IMR-90 (cell line): Measurements from ENCODE around the gene CHST3. TPM values are rescaled to one million over a fixed set of nuclear protein-coding genes. Genes with fewer than 3 reads are reported as not detected.

Experiments
- ATAC-seq: fragments of 200-7000 bp; cut with Tn5 transposase; 2 replicates; pipeline ENCODE4 v1.9.1; 2020; ENCODE audit warnings: low read depth, mild to moderate bottlenecking, moderate library complexity
- BruUV-seq: library from RNA; stranded (reverse); fragments of 400-500 nt; replicated peaks from 2 replicates; lab custom pipeline; 2021; lab: Mats Ljungman, UMichigan
- CTCF ChIA-PET: fragments of 300-600 bp; formaldehyde crosslinking; extraction: SDS; loops from one replicate; lab custom pipeline; 2021; ENCODE audit warnings: antibody characterized with exemption; lab: Yijun Ruan, JAX
- POLR2A ChIA-PET: fragments of 300-600 bp; sonication (Branson Sonifier 250); formaldehyde crosslinking; loops from one replicate; lab custom pipeline; 2022; ENCODE audit warnings: antibody characterized with exemption; ENCODE audit not compliant: unreplicated experiment; lab: Charles Lee
- DNase-seq: peaks from one replicate; pipeline ENCODE4 v3.0.0; 2013
- H2AFZ ChIP-seq: replicated peaks from 2 replicates; pipeline ENCODE3; 2013; ENCODE audit warnings: low read length, mild to moderate bottlenecking; ENCODE audit not compliant: poor library complexity
- H2AK5ac ChIP-seq: 2 replicates; pipeline ENCODE4 v1.6.1; 2013; ENCODE audit warnings: low read depth, low read length, inconsistent platforms
- H2AK9ac ChIP-seq: replicated peaks from 2 replicates; pipeline ENCODE3; 2013; ENCODE audit warnings: mild to moderate bottlenecking, low read depth, low read length, moderate library complexity; ENCODE audit not compliant: poor library complexity
- H2BK120ac ChIP-seq: 2 replicates; pipeline ENCODE4 v1.6.1; 2013; ENCODE audit warnings: low read depth, low read length, inconsistent platforms
- H2BK15ac ChIP-seq: 3 replicates; pipeline ENCODE4 v1.6.1; 2013; ENCODE audit warnings: low read depth, low read length, inconsistent platforms
- H2BK20ac ChIP-seq: 2 replicates; pipeline ENCODE4 v1.6.1; 2013; ENCODE audit warnings: low read depth, mild to moderate bottlenecking, inconsistent platforms, low read length, moderate library complexity
- H2BK5ac ChIP-seq: 2 replicates; pipeline ENCODE4 v1.6.1; 2013; ENCODE audit warnings: mild to moderate bottlenecking, low read depth, low read length, inconsistent platforms; ENCODE audit not compliant: poor library complexity, severe bottlenecking
- H3K14ac ChIP-seq: replicated peaks from 2 replicates; pipeline ENCODE4 v1.6.1; 2013; ENCODE audit warnings: low read depth, low read length, inconsistent platforms
- H3K18ac ChIP-seq: 2 replicates; pipeline ENCODE4 v1.6.1; 2013; ENCODE audit warnings: low read depth, low read length, control low read depth
- H3K23ac ChIP-seq: 2 replicates; pipeline ENCODE4 v1.6.1; 2013; ENCODE audit warnings: low read depth, low read length, inconsistent platforms
- H3K27ac ChIP-seq: 2 replicates; pipeline ENCODE4 v1.5.1; 2013; ENCODE audit warnings: mild to moderate bottlenecking, control low read depth, low read length; ENCODE audit not compliant: insufficient read depth
- H3K27me3 ChIP-seq: 2 replicates; pipeline ENCODE4 v1.6.1; 2013; ENCODE audit warnings: low read length; ENCODE audit not compliant: control insufficient read depth, insufficient read depth
- H3K36me3 ChIP-seq: 2 replicates; pipeline ENCODE4 v1.6.1; 2013; ENCODE audit warnings: low read length, mixed read lengths; ENCODE audit not compliant: control insufficient read depth, insufficient read depth
- H3K4ac ChIP-seq: 2 replicates; pipeline ENCODE4 v1.6.1; 2013; ENCODE audit warnings: low read depth, low read length, inconsistent platforms
- H3K4me1 ChIP-seq: 2 replicates; pipeline ENCODE4 v1.6.1; 2013; ENCODE audit warnings: low read length, mixed read lengths; ENCODE audit not compliant: control insufficient read depth, insufficient read depth
- H3K4me2 ChIP-seq: 2 replicates; pipeline ENCODE4 v1.6.1; 2013; ENCODE audit warnings: low read depth, mild to moderate bottlenecking, control low read depth, low read length, moderate library complexity
- H3K4me3 ChIP-seq: 2 replicates; pipeline ENCODE4 v1.5.1; 2013; ENCODE audit warnings: low read depth, mild to moderate bottlenecking, control low read depth, low read length, moderate library complexity; ENCODE audit not compliant: insufficient read depth
- H3K56ac ChIP-seq: 2 replicates; pipeline ENCODE4 v1.6.1; 2013; ENCODE audit warnings: low read length, inconsistent platforms; ENCODE audit not compliant: insufficient read depth; ENCODE audit errors: extremely low read depth
- H3K79me1 ChIP-seq, 2 experiments: 2 replicates each; pipeline ENCODE4 v1.6.1; 2013; ENCODE audit warnings: low read length in 2 of 2, inconsistent platforms in 1 of 2, low read depth in 1 of 2
- H3K9ac ChIP-seq: 2 replicates; pipeline ENCODE4 v1.6.1; 2013; ENCODE audit warnings: low read depth, low read length, control low read depth
- H3K9me1 ChIP-seq: 2 replicates; pipeline ENCODE4 v1.6.1; 2013; ENCODE audit warnings: low read length, inconsistent platforms; ENCODE audit not compliant: insufficient read depth
- H3K9me3 ChIP-seq: 2 replicates; pipeline ENCODE4 v1.6.1; 2013; ENCODE audit warnings: low read length; ENCODE audit not compliant: control insufficient read depth, insufficient read depth
- H4K20me1 ChIP-seq: 2 replicates; pipeline ENCODE4 v1.6.1; 2013; ENCODE audit warnings: low read length, inconsistent platforms; ENCODE audit not compliant: insufficient read depth
- H4K5ac ChIP-seq: 2 replicates; pipeline ENCODE4 v1.6.1; 2013; ENCODE audit warnings: mild to moderate bottlenecking, low read depth, low read length, control low read depth
- H4K8ac ChIP-seq, 2 experiments: 2 replicates each; pipeline ENCODE4 v1.6.1; 2013; ENCODE audit warnings: low read depth in 2 of 2, low read length in 2 of 2, control low read depth in 1 of 2, inconsistent platforms in 1 of 2
- H4K91ac ChIP-seq: 2 replicates; pipeline ENCODE4 v1.6.1; 2013; ENCODE audit warnings: low read depth, low read length, inconsistent platforms; ENCODE audit not compliant: insufficient read depth
- BHLHE40 ChIP-seq: fragments of 150-350 bp; IDR thresholded peaks from 2 replicates; pipeline ENCODE4 v1.6.1; 2016; ENCODE audit warnings: mild to moderate bottlenecking, low read depth, low read length
- CEBPB ChIP-seq: IDR thresholded peaks from 2 replicates; pipeline ENCODE4 v1.6.1; 2012; ENCODE audit warnings: low read depth, low read length, improper control_type of control experiment
- CHD1 ChIP-seq: IDR thresholded peaks from 2 replicates; pipeline ENCODE4 v1.6.1; 2012; ENCODE audit warnings: low read depth, low read length, improper control_type of control experiment
- FOS ChIP-seq: fragments of 150-350 bp; IDR thresholded peaks from 2 replicates; pipeline ENCODE4 v1.6.1; 2016; ENCODE audit warnings: low read depth, low read length
- MAFK ChIP-seq: IDR thresholded peaks from 2 replicates; pipeline ENCODE4 v1.6.1; 2012; ENCODE audit warnings: low read depth, low read length, improper control_type of control experiment
- MAZ ChIP-seq: IDR thresholded peaks from 2 replicates; pipeline ENCODE4 v1.6.1; 2012; ENCODE audit warnings: low read depth, mild to moderate bottlenecking, low read length, improper control_type of control experiment, moderate library complexity, borderline replicate concordance
- MXI1 ChIP-seq: IDR thresholded peaks from 2 replicates; pipeline ENCODE4 v1.6.1; 2012; ENCODE audit warnings: low read depth, mild to moderate bottlenecking, low read length, moderate library complexity, borderline replicate concordance
- NFE2L2 ChIP-seq: fragments of 150-350 bp; IDR thresholded peaks from 2 replicates; pipeline ENCODE4 v1.6.1; 2016; ENCODE audit warnings: low read depth, mild to moderate bottlenecking, low read length
- POLR2A ChIP-seq: IDR thresholded peaks from 2 replicates; pipeline ENCODE4 v1.6.1; 2012; ENCODE audit warnings: mild to moderate bottlenecking, low read depth, low read length
- RAD21 ChIP-seq: IDR thresholded peaks from 2 replicates; pipeline ENCODE4 v1.6.1; 2012; ENCODE audit warnings: low read length, improper control_type of control experiment
- RCOR1 ChIP-seq: IDR thresholded peaks from 2 replicates; pipeline ENCODE4 v1.6.1; 2012; ENCODE audit warnings: mild to moderate bottlenecking, low read length, improper control_type of control experiment; ENCODE audit not compliant: insufficient replicate concordance
- RFX5 ChIP-seq: IDR thresholded peaks from 2 replicates; pipeline ENCODE4 v1.8.0; 2012; ENCODE audit warnings: low read depth, mild to moderate bottlenecking, low read length, moderate library complexity
- SMC3 ChIP-seq: fragments of 150-350 bp; IDR thresholded peaks from 2 replicates; pipeline ENCODE4 v1.6.1; 2016; ENCODE audit warnings: low read depth, mild to moderate bottlenecking, antibody characterized with exemption, low read length, moderate library complexity
- WGBS, 2 experiments: methylation state at CpG; one replicate each; pipeline versions ENCODE4 v1.1.5 to v1.1.7; 2013; ENCODE audit warnings: missing lambda C conversion rate in 2 of 2; ENCODE audit not compliant: insufficient read length in 1 of 2; ENCODE audit errors: extremely low coverage in 2 of 2; 5-methylcytosine and 5-hydroxymethylcytosine counted together
- dilution Hi-C: fragments of 300-500 bp; cut with HindIII; formaldehyde crosslinking; loops from one replicate; pipeline ENCODE4 v1.14.3; 2018; ENCODE audit warnings: low sequenced_read_pairs; ENCODE audit not compliant: unreplicated experiment
- in situ Hi-C: fragments of 300-500 bp; cut with MboI; formaldehyde crosslinking; loops from 3 replicates; pipeline ENCODE4 v1.14.3; 2019; ENCODE audit warnings: low sequenced_read_pairs, inconsistent platforms, mixed read lengths
- intact Hi-C: fragments of 100-400 bp; cut with micrococcal nuclease; formaldehyde crosslinking; loops from 2 replicates; pipeline ENCODE4 v1.10.0; 2022
- polyA plus RNA-seq, 3 experiments: library from polyadenylated mRNA; depleted of rRNA; stranded (reverse); fragments of >200 nt; gene quantifications; 2 replicates each; pipeline ENCODE4 v1.2.3, GENCODE V29; 2012; ENCODE audit warnings: low replicate concordance in 1 of 3
- total RNA-seq: library from RNA; depleted of rRNA; stranded (reverse); fragments of >200 nt; gene quantifications from 2 replicates; pipeline ENCODE4 v1.2.3, GENCODE V29; 2012
- TF ChIP-seq, protein P1 (sequence below): fragments of 150-350 bp; IDR thresholded peaks from 2 replicates; pipeline ENCODE4 v1.6.1; 2016; ENCODE audit warnings: low read depth, mild to moderate bottlenecking, low read length, moderate library complexity, borderline replicate concordance
- TF ChIP-seq, protein P2 (sequence below): conservative IDR thresholded peaks from 2 replicates; pipeline ENCODE4 v1.5.1; 2012; ENCODE audit warnings: mild to moderate bottlenecking, low read depth, low read length, improper control_type of control experiment
- TF ChIP-seq, protein P3 (sequence below): fragments of 150-350 bp; IDR thresholded peaks from 2 replicates; pipeline ENCODE4 v1.6.1; 2017; ENCODE audit warnings: mild to moderate bottlenecking, antibody characterized with exemption, low read length, low read depth

CHST3 gene
- total and polyA plus RNA-seq, 2 of the 4 experiments (the other 2 are of a cell fraction): 8.6 to 9.0 TPM

DNA sequence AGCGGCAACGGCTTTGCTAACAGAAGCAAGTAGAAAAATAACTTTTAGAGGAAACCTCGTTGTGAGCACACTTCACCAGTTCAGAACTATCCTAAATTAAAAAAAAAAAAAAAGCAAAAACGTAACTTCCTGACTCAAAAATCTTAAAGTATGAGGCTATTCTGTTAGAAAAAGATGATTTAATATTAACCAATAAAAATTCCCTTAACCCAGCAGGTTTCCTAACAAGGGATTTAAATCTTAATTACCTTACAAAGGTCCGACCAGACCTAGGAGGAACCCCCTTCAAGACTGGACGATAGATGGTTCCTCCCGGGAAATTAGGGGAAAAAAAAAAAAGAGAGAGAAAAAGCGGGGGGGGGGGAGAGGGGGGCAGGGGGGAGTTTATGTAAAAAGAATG lies 22.9 kb upstream of the CHST3 start:
- no peak overlapping the region for H4K5ac ChIP-seq
- no peak overlapping the region for H2AK5ac ChIP-seq
- H2AK9ac ChIP-seq: no peak overlapping the region
- no peak overlapping the region for H3K9ac ChIP-seq
- intact Hi-C loops: no loop called here
- dilution Hi-C loops: no loop called here
- H3K4me1 ChIP-seq: no peaks in the 10 kb centered on the region
- H4K8ac ChIP-seq: no peak overlapping the region
- H3K9me1 ChIP-seq: no peaks in the 10 kb centered on the region
- no peak overlapping the region for H4K91ac ChIP-seq
- H2AFZ ChIP-seq: no peak overlapping the region
- H3K14ac ChIP-seq: no peak overlapping the region
- no peak overlapping the region for H3K4me3 ChIP-seq
- H3K79me1 ChIP-seq: no peaks in the 10 kb centered on the region
- no peaks in the 10 kb centered on the region for H4K20me1 ChIP-seq
- ChIA-PET CTCF (no interaction called here), POLR2A (no interaction called here)
- no peak overlapping the region for H2BK5ac ChIP-seq
- DNase-seq (no peak), ATAC-seq (no peak)
- in situ Hi-C loops: no loop called here
- no peak overlapping the region for H2BK20ac ChIP-seq
- H2BK120ac ChIP-seq: no peak overlapping the region
- no peak overlapping the region for H3K4ac ChIP-seq
- no peak overlapping the region for H3K4me2 ChIP-seq
- no peak overlapping the region for H3K56ac ChIP-seq
- H3K18ac ChIP-seq: no peak overlapping the region
- no CpG with 5 or more reads among the region's 8 CpGs for WGBS, 2 experiments
- no peak overlapping the region for H2BK15ac ChIP-seq
- H3K36me3 ChIP-seq: no peaks in the 10 kb centered on the region
- H3K23ac ChIP-seq: no peak overlapping the region
- TF ChIP-seq CEBPB (no peak), RCOR1 (no peak), RFX5 (no peak), MAFK (no peak), SMC3 (no peak), BHLHE40 (no peak), NFE2L2 (no peak), CHD1 (no peak), MAZ (no peak), FOS (no peak), MXI1 (no peak), POLR2A (no peak), RAD21 (no peak)
- TF ChIP-seq, protein P1, sequence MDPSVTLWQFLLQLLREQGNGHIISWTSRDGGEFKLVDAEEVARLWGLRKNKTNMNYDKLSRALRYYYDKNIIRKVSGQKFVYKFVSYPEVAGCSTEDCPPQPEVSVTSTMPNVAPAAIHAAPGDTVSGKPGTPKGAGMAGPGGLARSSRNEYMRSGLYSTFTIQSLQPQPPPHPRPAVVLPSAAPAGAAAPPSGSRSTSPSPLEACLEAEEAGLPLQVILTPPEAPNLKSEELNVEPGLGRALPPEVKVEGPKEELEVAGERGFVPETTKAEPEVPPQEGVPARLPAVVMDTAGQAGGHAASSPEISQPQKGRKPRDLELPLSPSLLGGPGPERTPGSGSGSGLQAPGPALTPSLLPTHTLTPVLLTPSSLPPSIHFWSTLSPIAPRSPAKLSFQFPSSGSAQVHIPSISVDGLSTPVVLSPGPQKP: no peak
- TF ChIP-seq, protein P2, sequence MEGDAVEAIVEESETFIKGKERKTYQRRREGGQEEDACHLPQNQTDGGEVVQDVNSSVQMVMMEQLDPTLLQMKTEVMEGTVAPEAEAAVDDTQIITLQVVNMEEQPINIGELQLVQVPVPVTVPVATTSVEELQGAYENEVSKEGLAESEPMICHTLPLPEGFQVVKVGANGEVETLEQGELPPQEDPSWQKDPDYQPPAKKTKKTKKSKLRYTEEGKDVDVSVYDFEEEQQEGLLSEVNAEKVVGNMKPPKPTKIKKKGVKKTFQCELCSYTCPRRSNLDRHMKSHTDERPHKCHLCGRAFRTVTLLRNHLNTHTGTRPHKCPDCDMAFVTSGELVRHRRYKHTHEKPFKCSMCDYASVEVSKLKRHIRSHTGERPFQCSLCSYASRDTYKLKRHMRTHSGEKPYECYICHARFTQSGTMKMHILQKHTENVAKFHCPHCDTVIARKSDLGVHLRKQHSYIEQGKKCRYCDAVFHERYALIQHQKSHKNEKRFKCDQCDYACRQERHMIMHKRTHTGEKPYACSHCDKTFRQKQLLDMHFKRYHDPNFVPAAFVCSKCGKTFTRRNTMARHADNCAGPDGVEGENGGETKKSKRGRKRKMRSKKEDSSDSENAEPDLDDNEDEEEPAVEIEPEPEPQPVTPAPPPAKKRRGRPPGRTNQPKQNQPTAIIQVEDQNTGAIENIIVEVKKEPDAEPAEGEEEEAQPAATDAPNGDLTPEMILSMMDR: no peak
- TF ChIP-seq, protein P3, sequence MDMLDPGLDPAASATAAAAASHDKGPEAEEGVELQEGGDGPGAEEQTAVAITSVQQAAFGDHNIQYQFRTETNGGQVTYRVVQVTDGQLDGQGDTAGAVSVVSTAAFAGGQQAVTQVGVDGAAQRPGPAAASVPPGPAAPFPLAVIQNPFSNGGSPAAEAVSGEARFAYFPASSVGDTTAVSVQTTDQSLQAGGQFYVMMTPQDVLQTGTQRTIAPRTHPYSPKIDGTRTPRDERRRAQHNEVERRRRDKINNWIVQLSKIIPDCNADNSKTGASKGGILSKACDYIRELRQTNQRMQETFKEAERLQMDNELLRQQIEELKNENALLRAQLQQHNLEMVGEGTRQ: no peak
- no peak overlapping the region for H3K27ac ChIP-seq
- no TSS peak for BruUV-seq
- peaks cover 33% of the 10 kb centered on the region for H3K9me3 ChIP-seq
- no peaks in the 10 kb centered on the region; the same call in 1 of the 2 replicates for H3K27me3 ChIP-seq
